ENCODE measurements around the gene YIF1A. TPM values are rescaled to one million over a fixed set of nuclear protein-coding genes. Genes with fewer than 3 reads are reported as not detected.

The YIF1A gene
- total RNA-seq, 1 donor from 2014 or later, result 48.0 TPM

GRCh38 chr11:66317723-66318599 is 29.0 kb upstream of the YIF1A start:
- Mint-ChIP-seq H3K4me1 (ENCODE audit: unreplicated experiment) (peaks cover 21% of the 10 kb centered on the region), H3K27ac (ENCODE audit: unreplicated experiment) (peak overlapping the region; percentile 72), H3K9me3 (ENCODE audit: unreplicated experiment) (no peaks in the 10 kb centered on the region), H3K27me3 (ENCODE audit: unreplicated experiment) (peaks cover 25% of the 10 kb centered on the region), H3K4me3 (ENCODE audit: unreplicated experiment) (peak overlapping the region; percentile 31), H3K36me3 (ENCODE audit: low read depth, unreplicated experiment) (peaks cover 5% of the 10 kb centered on the region)
- TF ChIP-seq CTCF (IDR thresholded peaks at IDR 0.05; ENCODE audit: unreplicated experiment), result no peak
- no peak for DNase-seq (ENCODE audit: low spot score)

- Mint-ChIP-seq H3K27ac (ENCODE audit: unreplicated experiment) (peak overlapping the region; percentile 72), H3K27me3 (ENCODE audit: unreplicated experiment) (peaks cover 24% of the 10 kb centered on the region), H3K9me3 (ENCODE audit: unreplicated experiment) (no peaks in the 10 kb centered on the region), H3K4me1 (ENCODE audit: unreplicated experiment) (peaks cover 21% of the 10 kb centered on the region), H3K36me3 (ENCODE audit: low read depth, unreplicated experiment) (peaks cover 5% of the 10 kb centered on the region), H3K4me3 (ENCODE audit: unreplicated experiment) (no peak overlapping the region)
- DNase-seq (ENCODE audit: low spot score), result no peak
- no peak for TF ChIP-seq CTCF (IDR thresholded peaks at IDR 0.05; ENCODE audit: unreplicated experiment)
These were observed 28.4 kb upstream of the YIF1A start for GRCh38 chr11:66317322-66317722.

GRCh38 chr11:66316849-66317251 is 27.9 kb upstream of the YIF1A start, which contains the start of gene CD248:
Gene CD248, minus strand, starts transcription at chr11:66317044. Its CDS starts 17 bp downstream, at chr11:66317027.
- no peak for TF ChIP-seq CTCF (IDR thresholded peaks at IDR 0.05; ENCODE audit: unreplicated experiment)
- H3K27ac Mint-ChIP-seq (ENCODE audit: unreplicated experiment), result peak within 1 kb of the TSS; percentile 72
- peaks cover 23% of the 10 kb centered on the region for H3K27me3 Mint-ChIP-seq (ENCODE audit: unreplicated experiment)
- peaks cover 5% of the 10 kb centered on the region for H3K36me3 Mint-ChIP-seq (ENCODE audit: low read depth, unreplicated experiment)
- peak; percentile 37 for DNase-seq (ENCODE audit: low spot score)
- peaks cover 22% of the 10 kb centered on the region for H3K4me1 Mint-ChIP-seq (ENCODE audit: unreplicated experiment)
- H3K4me3 Mint-ChIP-seq (ENCODE audit: unreplicated experiment), result no peak within 1 kb of the TSS
- H3K9me3 Mint-ChIP-seq (ENCODE audit: unreplicated experiment), result no peaks in the 10 kb centered on the region

GRCh38 chr11:66315921-66316811 is 27.2 kb upstream of the YIF1A start:
- H3K4me3 Mint-ChIP-seq (ENCODE audit: unreplicated experiment), result no peak overlapping the region

More at GRCh38 chr11:66315921-66316811, 27.2 kb upstream of the YIF1A start:
- Mint-ChIP-seq H3K27me3 (ENCODE audit: unreplicated experiment) (peaks cover 28% of the 10 kb centered on the region), H3K27ac (ENCODE audit: unreplicated experiment) (no peak overlapping the region), H3K4me1 (ENCODE audit: unreplicated experiment) (peaks cover 23% of the 10 kb centered on the region), H3K36me3 (ENCODE audit: low read depth, unreplicated experiment) (peaks cover 5% of the 10 kb centered on the region), H3K9me3 (ENCODE audit: unreplicated experiment) (no peaks in the 10 kb centered on the region)
- no peak for TF ChIP-seq CTCF (IDR thresholded peaks at IDR 0.05; ENCODE audit: unreplicated experiment)
- no peak for DNase-seq (ENCODE audit: low spot score)
